VCaP (cell line): ENCODE measurements around the gene ROR2.
A peak's percentile ranks its signal among the peaks of the same experiment; 100 is the strongest.

ENCODE experiments used
- H3K27ac ChIP-seq: fragments of 450-650 bp; 2 replicates; pipeline ENCODE4 v1.5.1; 2017
- CTCF ChIP-seq: fragments of 450-650 bp; conservative IDR thresholded peaks from 2 replicates; pipeline ENCODE4 v1.5.1; 2017; ENCODE audit warnings: mild to moderate bottlenecking, moderate library complexity

ROR2 gene

DNA sequence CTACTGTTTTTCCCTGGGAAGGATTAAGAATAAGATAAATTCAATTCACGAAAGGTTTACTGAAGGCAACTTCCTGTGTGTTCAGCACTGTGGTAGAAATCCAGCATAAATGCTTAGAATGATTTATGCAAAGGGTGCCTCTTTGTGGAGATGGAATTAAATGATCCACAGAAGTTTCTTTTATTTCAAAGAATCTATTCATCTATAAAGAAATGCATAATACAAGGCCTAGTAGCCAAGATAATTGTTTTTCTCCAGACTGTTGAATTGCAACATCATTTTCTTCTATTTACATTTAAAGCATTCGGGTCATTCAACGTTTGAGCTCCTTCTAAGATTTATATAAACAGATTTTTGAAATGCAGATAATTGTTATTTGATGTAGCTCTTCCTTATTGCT, 387.6 kb downstream of the ROR2 start:
- no peak for TF ChIP-seq CTCF
- no peak overlapping the region for H3K27ac ChIP-seq

- TF ChIP-seq CTCF: no peak
- H3K27ac ChIP-seq: no peak overlapping the region
These were observed 389.7 kb downstream of the ROR2 start for GRCh38 chr9:91560301-91560700.

DNA sequence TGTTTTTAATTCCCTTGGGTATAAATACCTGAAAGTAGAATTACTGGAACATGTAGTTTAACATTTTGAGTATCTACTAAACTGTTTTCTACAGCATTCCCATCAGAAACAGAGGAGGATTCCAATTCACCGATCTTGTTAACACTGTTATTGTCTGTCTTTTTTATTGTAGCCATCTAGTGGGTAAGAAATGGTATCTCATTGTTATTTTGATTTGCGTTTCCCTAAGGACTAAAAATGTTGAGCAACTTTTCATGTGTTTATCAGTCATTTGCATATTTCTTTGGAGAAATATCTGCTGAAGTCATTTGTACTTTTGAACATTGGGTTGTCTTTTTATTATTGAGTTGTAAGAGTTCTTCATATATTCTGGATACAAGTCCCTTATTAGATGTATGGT, 391.1 kb downstream of the ROR2 start:
- TF ChIP-seq CTCF: 0 out of 2 replicates have a peak, but pooled peaks have one; percentile 25
- H3K27ac ChIP-seq: no peak overlapping the region

DNA sequence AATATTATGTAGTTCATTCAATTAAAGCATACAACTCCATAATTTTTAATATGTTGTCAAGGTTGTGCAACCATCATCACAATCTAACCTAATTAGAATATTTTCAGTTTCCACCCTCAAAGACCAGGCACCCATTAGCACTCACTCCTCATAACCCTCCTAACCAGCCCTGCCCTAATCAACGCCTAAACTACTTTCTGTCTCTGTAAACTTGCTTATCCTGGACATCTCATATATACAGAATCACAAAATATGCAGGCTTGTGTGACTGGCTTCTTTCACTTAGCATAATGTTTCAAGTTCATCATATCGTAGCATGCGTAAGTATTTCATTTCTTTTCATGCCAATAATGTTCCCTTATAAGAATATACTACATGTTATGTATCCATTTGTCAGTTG, 391.6 kb downstream of the ROR2 start:
- TF ChIP-seq CTCF: no peak

GRCh38 chr9:91557327-91557726, 392.7 kb downstream of the ROR2 start:
- TF ChIP-seq CTCF: no peak
- H3K27ac ChIP-seq: no peak overlapping the region

More for the DNA sequence above, 391.6 kb downstream of the ROR2 start:
- no peak overlapping the region for H3K27ac ChIP-seq

GRCh38 chr9:91555132-91555531, 394.9 kb downstream of the ROR2 start:
- TF ChIP-seq CTCF: no peak
- no peak overlapping the region for H3K27ac ChIP-seq

GRCh38 chr9:91549177-91549576, 400.9 kb downstream of the ROR2 start:
- H3K27ac ChIP-seq: no peak overlapping the region
- no peak for TF ChIP-seq CTCF

DNA sequence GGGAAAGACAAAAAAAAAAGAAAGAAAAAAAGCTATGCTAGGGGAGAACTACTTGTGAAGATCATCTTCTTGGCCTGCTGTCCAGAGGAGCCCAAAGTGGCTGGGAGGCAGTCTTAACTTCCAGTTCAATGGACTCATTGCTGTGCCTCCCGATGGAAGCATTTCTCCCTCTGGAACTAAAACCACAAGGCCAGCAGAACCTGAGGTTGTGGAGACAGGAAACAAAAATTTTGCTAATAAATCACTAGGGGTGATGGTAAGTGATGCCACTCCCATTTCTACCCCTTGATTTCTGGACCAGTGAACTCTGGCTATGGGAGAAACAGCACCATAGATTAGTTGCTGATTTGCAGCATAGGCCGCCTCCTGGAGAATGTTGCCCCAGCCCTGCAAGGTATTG, 402.9 kb downstream of the ROR2 start:
- no peak for TF ChIP-seq CTCF

More for the DNA sequence above, 402.9 kb downstream of the ROR2 start:
- no peak overlapping the region for H3K27ac ChIP-seq
